Osteocyte (in vitro differentiated cells): Measurements from ENCODE around the gene TLNRD1. TPM values are rescaled to one million over a fixed set of nuclear protein-coding genes. Genes with fewer than 3 reads are reported as not detected.

ENCODE experiments used
- DNase-seq: peaks from one replicate; pipeline ENCODE4 v3.0.0; 2021; ENCODE audit warnings: mixed read lengths; ENCODE audit not compliant: unreplicated experiment; ENCODE audit errors: extremely low spot score
- H3K27ac Mint-ChIP-seq: one replicate; pipeline ENCODE4 v1.8.0; 2021; ENCODE audit warnings: mild to moderate bottlenecking, mixed read lengths; ENCODE audit not compliant: unreplicated experiment
- H3K27me3 Mint-ChIP-seq: one replicate; pipeline ENCODE4 v1.8.0; 2021; ENCODE audit warnings: mixed read lengths; ENCODE audit not compliant: unreplicated experiment
- H3K36me3 Mint-ChIP-seq: one replicate; pipeline ENCODE4 v1.8.0; 2021; ENCODE audit warnings: mixed read lengths; ENCODE audit not compliant: unreplicated experiment
- H3K4me1 Mint-ChIP-seq: one replicate; pipeline ENCODE4 v1.8.0; 2021; ENCODE audit warnings: mixed read lengths; ENCODE audit not compliant: unreplicated experiment
- H3K4me3 Mint-ChIP-seq: one replicate; pipeline ENCODE4 v1.8.0; 2021; ENCODE audit warnings: mild to moderate bottlenecking, moderate library complexity, mixed read lengths; ENCODE audit not compliant: unreplicated experiment
- H3K9me3 Mint-ChIP-seq: one replicate; pipeline ENCODE4 v1.8.0; 2021; ENCODE audit warnings: mixed read lengths; ENCODE audit not compliant: unreplicated experiment
- CTCF ChIP-seq: fragments of 200-600 bp; sonication (generic); IDR thresholded peaks from 2 replicates; pipeline ENCODE4 v1.5.0; 2021; ENCODE audit warnings: antibody characterized with exemption, mild to moderate bottlenecking, moderate library complexity
- total RNA-seq: library from RNA; stranded (reverse); gene quantifications from 2 replicates; pipeline ENCODE4 v1.2.1, GENCODE V29; 2021

The TLNRD1 gene
- total RNA-seq, 1 donor from 2014 or later, result 10.6 TPM

GRCh38 chr15:81007428-81008064 lies 6.8 kb downstream of the TLNRD1 start:
- Mint-ChIP-seq H3K36me3 (peaks cover 7% of the 10 kb centered on the region), H3K27me3 (no peaks in the 10 kb centered on the region), H3K27ac (no peak overlapping the region), H3K4me1 (peaks cover 23% of the 10 kb centered on the region), H3K4me3 (no peak overlapping the region), H3K9me3 (no peaks in the 10 kb centered on the region)
- DNase-seq, result no peak
- no peak for TF ChIP-seq CTCF

GRCh38 chr15:81008312-81008711 lies 7.6 kb downstream of the TLNRD1 start:
- no peaks in the 10 kb centered on the region for H3K9me3 Mint-ChIP-seq
- no peak overlapping the region for H3K4me3 Mint-ChIP-seq
- H3K27ac Mint-ChIP-seq, result no peak overlapping the region
- H3K4me1 Mint-ChIP-seq, result peaks cover 22% of the 10 kb centered on the region
- H3K27me3 Mint-ChIP-seq, result no peaks in the 10 kb centered on the region
- TF ChIP-seq CTCF, result no peak
- no peak for DNase-seq
- H3K36me3 Mint-ChIP-seq, result peaks cover 6% of the 10 kb centered on the region

GRCh38 chr15:81010086-81010485 lies 9.4 kb downstream of the TLNRD1 start:
- Mint-ChIP-seq H3K36me3 (no peaks in the 10 kb centered on the region), H3K4me1 (peaks cover 6% of the 10 kb centered on the region), H3K4me3 (no peak overlapping the region), H3K27me3 (no peaks in the 10 kb centered on the region), H3K9me3 (no peaks in the 10 kb centered on the region), H3K27ac (no peak overlapping the region)
- DNase-seq, result no peak
- TF ChIP-seq CTCF, result no peak

GRCh38 chr15:81011593-81011992 lies 10.9 kb downstream of the TLNRD1 start:
- Mint-ChIP-seq H3K36me3 (no peaks in the 10 kb centered on the region), H3K4me3 (no peak overlapping the region), H3K27ac (no peak overlapping the region), H3K4me1 (peaks cover 4% of the 10 kb centered on the region), H3K9me3 (no peaks in the 10 kb centered on the region), H3K27me3 (no peaks in the 10 kb centered on the region)
- no peak for DNase-seq
- TF ChIP-seq CTCF, result no peak

- Mint-ChIP-seq H3K27ac (no peak overlapping the region), H3K4me1 (peaks cover 4% of the 10 kb centered on the region), H3K27me3 (no peaks in the 10 kb centered on the region), H3K36me3 (no peaks in the 10 kb centered on the region), H3K4me3 (no peak overlapping the region), H3K9me3 (no peaks in the 10 kb centered on the region)
- TF ChIP-seq CTCF, result no peak
- DNase-seq, result no peak
Observed at GRCh38 chr15:81012588-81012987, 11.9 kb downstream of the TLNRD1 start.
